ENCODE data around the gene ALG9.
"Not testable (repeated sequence)": the region's sequence is repeated elsewhere in the genome, so short reads cannot be mapped to it uniquely, and the experiment has no call there.

The ALG9 gene

GRCh38 chr11:111776398-111777093 lies 94.8 kb downstream of the ALG9 start:
- peaks cover 3% of the 10 kb centered on the region; the same call in 1 of the 2 replicates for H3K4me1 ChIP-seq (ENCODE audit: insufficient read depth, low read length)

GRCh38 chr11:111774955-111775710 lies 96.2 kb downstream of the ALG9 start:
- WGBS = 98% methylated on average over 6 of the region's 6 CpGs
- peaks cover 6% of the 10 kb centered on the region; the same call in 1 of the 2 replicates for H3K4me1 ChIP-seq (ENCODE audit: insufficient read depth, low read length)
- no peak overlapping the region for H3K9ac ChIP-seq (ENCODE audit: low read depth, low read length)
- H3K27ac ChIP-seq (ENCODE audit: low read depth, low read length) = no peak overlapping the region
- H3K4me3 ChIP-seq (ENCODE audit: low read length) = no peak overlapping the region
- H3K36me3 ChIP-seq (ENCODE audit: insufficient read depth, low read length) = no peaks in the 10 kb centered on the region
- no peaks in the 10 kb centered on the region for H3K27me3 ChIP-seq (ENCODE audit: insufficient read depth, low read length)
- H3K9me3 ChIP-seq (ENCODE audit: insufficient read depth, low read depth, low read length) = no peaks in the 10 kb centered on the region

More at GRCh38 chr11:111776398-111777093, 94.8 kb downstream of the ALG9 start:
- H3K9ac ChIP-seq (ENCODE audit: low read depth, low read length) = no peak overlapping the region
- no peaks in the 10 kb centered on the region for H3K36me3 ChIP-seq (ENCODE audit: insufficient read depth, low read length)
- WGBS = 92% methylated on average over 6 of the region's 6 CpGs
- H3K9me3 ChIP-seq (ENCODE audit: insufficient read depth, low read depth, low read length) = no peaks in the 10 kb centered on the region
- H3K27me3 ChIP-seq (ENCODE audit: insufficient read depth, low read length) = no peaks in the 10 kb centered on the region
- no peak overlapping the region for H3K27ac ChIP-seq (ENCODE audit: low read depth, low read length)
- H3K4me3 ChIP-seq (ENCODE audit: low read length) = no peak overlapping the region

GRCh38 chr11:111772535-111772934 lies 98.8 kb downstream of the ALG9 start:
- no peak overlapping the region for H3K9ac ChIP-seq (ENCODE audit: low read depth, low read length)
- no peak overlapping the region for H3K4me3 ChIP-seq (ENCODE audit: low read length)
- no peak overlapping the region for H3K27ac ChIP-seq (ENCODE audit: low read depth, low read length)
- H3K9me3 ChIP-seq (ENCODE audit: insufficient read depth, low read depth, low read length) = no peaks in the 10 kb centered on the region
- no peaks in the 10 kb centered on the region for H3K27me3 ChIP-seq (ENCODE audit: insufficient read depth, low read length)
- WGBS = 98% methylated on average over 1 of the region's 2 CpGs
- H3K4me1 ChIP-seq (ENCODE audit: insufficient read depth, low read length) = peaks cover 9% of the 10 kb centered on the region; the same call in 1 of the 2 replicates
- no peaks in the 10 kb centered on the region for H3K36me3 ChIP-seq (ENCODE audit: insufficient read depth, low read length)

GRCh38 chr11:111771205-111771604 lies 100.2 kb downstream of the ALG9 start:
- H3K9me3 ChIP-seq (ENCODE audit: insufficient read depth, low read depth, low read length); H3K9ac ChIP-seq (ENCODE audit: low read depth, low read length); H3K4me3 ChIP-seq (ENCODE audit: low read length); H3K36me3 ChIP-seq (ENCODE audit: insufficient read depth, low read length); H3K27me3 ChIP-seq (ENCODE audit: insufficient read depth, low read length); H3K27ac ChIP-seq (ENCODE audit: low read depth, low read length): not testable (repeated sequence)
- 48% methylated on average over 5 of the region's 5 CpGs for WGBS
- H3K4me1 ChIP-seq (ENCODE audit: insufficient read depth, low read length) = peaks cover 16% of the 10 kb centered on the region; the same call in 1 of the 2 replicates

DNA sequence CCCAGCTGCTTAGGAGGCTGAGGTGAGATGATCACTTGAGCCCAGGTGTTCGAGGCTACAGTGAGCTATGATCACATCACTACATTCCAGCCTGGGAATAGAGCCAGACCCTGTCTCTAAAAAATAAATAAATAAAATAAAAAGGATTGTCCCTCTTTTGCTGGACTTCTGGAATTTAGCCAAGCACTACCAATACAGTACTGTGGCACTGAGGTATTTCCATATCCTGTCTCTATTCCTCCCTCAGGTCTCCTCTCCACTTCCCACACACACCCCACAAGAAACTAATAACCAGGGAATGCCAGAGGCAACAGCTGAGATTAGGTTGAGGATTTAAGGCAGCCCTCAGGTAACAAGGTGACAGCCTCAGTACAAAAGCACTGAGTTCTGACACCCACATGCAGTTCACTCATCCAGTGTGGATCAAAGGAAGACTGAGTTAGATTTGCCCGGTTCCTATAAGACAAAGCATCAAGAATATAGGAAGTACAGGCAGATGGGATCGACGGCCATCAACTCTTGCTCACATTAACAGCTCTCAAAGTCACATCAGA lies 100.7 kb downstream of the ALG9 start:
- Histone ChIP-seq H3K36me3 (ENCODE audit: insufficient read depth, low read length) (no peaks in the 10 kb centered on the region), H3K4me3 (ENCODE audit: low read length) (no peak overlapping the region), H3K9me3 (ENCODE audit: insufficient read depth, low read depth, low read length) (no peaks in the 10 kb centered on the region), H3K27ac (ENCODE audit: low read depth, low read length) (no peak overlapping the region), H3K4me1 (ENCODE audit: insufficient read depth, low read length) (peaks cover 16% of the 10 kb centered on the region; the same call in 1 of the 2 replicates), H3K9ac (ENCODE audit: low read depth, low read length) (no peak overlapping the region), H3K27me3 (ENCODE audit: insufficient read depth, low read length) (no peaks in the 10 kb centered on the region)
- 84% methylated on average over 4 of the region's 4 CpGs for WGBS

DNA sequence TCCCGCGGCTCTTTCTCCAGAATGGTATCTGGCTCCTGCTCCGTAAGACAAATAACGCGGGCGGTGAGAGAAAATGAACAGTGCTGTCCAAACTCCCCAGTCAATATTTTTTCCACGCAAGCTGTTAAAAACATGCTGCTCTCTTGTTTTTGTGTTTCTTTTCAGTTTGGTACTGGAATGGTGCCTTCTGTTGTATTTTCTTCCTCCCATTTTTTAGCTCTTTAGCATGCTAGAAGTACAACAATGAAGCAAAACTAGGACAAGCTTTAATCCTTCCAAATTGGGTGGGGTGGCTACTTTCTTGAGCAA lies 104.6 kb downstream of the ALG9 start:
- no peaks in the 10 kb centered on the region for H3K27me3 ChIP-seq (ENCODE audit: insufficient read depth, low read length)
- H3K4me1 ChIP-seq (ENCODE audit: insufficient read depth, low read length) = peaks cover 25% of the 10 kb centered on the region
- H3K36me3 ChIP-seq (ENCODE audit: insufficient read depth, low read length) = peaks cover 30% of the 10 kb centered on the region
- no peaks in the 10 kb centered on the region for H3K9me3 ChIP-seq (ENCODE audit: insufficient read depth, low read depth, low read length)
- 11% methylated on average over 6 of the region's 7 CpGs for WGBS
- H3K27ac ChIP-seq (ENCODE audit: low read depth, low read length) = peak overlapping the region; percentile 79
- peak overlapping the region; percentile 91 for H3K9ac ChIP-seq (ENCODE audit: low read depth, low read length)
- peak overlapping the region; percentile 87 for H3K4me3 ChIP-seq (ENCODE audit: low read length)

GRCh38 chr11:111765984-111766833 lies 105.2 kb downstream of the ALG9 start, which contains the start of gene PPP2R1B:
Gene PPP2R1B, minus strand, starts transcription at chr11:111766389. Its CDS starts 28 bp downstream, at chr11:111766361.
- Histone ChIP-seq H3K9me3 (ENCODE audit: insufficient read depth, low read depth, low read length) (no peaks in the 10 kb centered on the region), H3K4me1 (ENCODE audit: insufficient read depth, low read length) (peaks cover 19% of the 10 kb centered on the region), H3K9ac (ENCODE audit: low read depth, low read length) (peak within 1 kb of the TSS; percentile 91), H3K27me3 (ENCODE audit: insufficient read depth, low read length) (no peaks in the 10 kb centered on the region), H3K27ac (ENCODE audit: low read depth, low read length) (peak within 1 kb of the TSS; percentile 79), H3K4me3 (ENCODE audit: low read length) (peak within 1 kb of the TSS; percentile 87), H3K36me3 (ENCODE audit: insufficient read depth, low read length) (peaks cover 36% of the 10 kb centered on the region)
- under 1% methylated on average over 61 of the region's 61 CpGs for WGBS

GRCh38 chr11:111765320-111765983 lies 105.9 kb downstream of the ALG9 start:
- H3K27ac ChIP-seq (ENCODE audit: low read depth, low read length) = peak overlapping the region; percentile 65; the same call in 1 of the 2 replicates

DNA sequence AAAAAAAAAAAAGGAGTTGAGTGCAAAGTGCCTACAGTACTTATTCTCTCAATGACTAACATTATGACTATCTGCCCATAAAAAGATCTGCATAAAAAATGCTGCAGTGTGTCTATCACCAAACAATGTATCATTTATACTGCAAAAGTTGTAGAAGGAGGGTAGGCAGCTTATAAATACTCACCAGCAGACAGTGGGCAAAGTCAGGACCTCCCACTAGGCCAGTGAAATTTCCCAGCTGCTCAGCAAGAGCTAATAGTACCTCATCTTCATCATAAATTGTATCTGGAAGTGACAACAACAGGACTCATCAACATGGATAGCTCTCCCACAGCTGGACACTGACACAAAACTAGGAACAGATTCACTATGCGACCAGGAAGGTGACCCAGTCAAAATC lies 106.8 kb downstream of the ALG9 start:
- Histone ChIP-seq H3K36me3 (ENCODE audit: insufficient read depth, low read length) (peaks cover 52% of the 10 kb centered on the region), H3K9me3 (ENCODE audit: insufficient read depth, low read depth, low read length) (no peaks in the 10 kb centered on the region), H3K27me3 (ENCODE audit: insufficient read depth, low read length) (no peaks in the 10 kb centered on the region), H3K4me1 (ENCODE audit: insufficient read depth, low read length) (peaks cover 19% of the 10 kb centered on the region), H3K4me3 (ENCODE audit: low read length) (peak overlapping the region; percentile 87), H3K27ac (ENCODE audit: low read depth, low read length) (no peak overlapping the region), H3K9ac (ENCODE audit: low read depth, low read length) (no peak overlapping the region)
- 79% methylated on average over 1 of the region's 1 CpG for WGBS

More at GRCh38 chr11:111765320-111765983, 105.9 kb downstream of the ALG9 start:
- H3K4me3 ChIP-seq (ENCODE audit: low read length) = peak overlapping the region; percentile 87
- 4% methylated on average over 28 of the region's 28 CpGs for WGBS
- peak overlapping the region; percentile 91 for H3K9ac ChIP-seq (ENCODE audit: low read depth, low read length)
- H3K36me3 ChIP-seq (ENCODE audit: insufficient read depth, low read length) = peaks cover 44% of the 10 kb centered on the region
- H3K4me1 ChIP-seq (ENCODE audit: insufficient read depth, low read length) = peaks cover 19% of the 10 kb centered on the region
- H3K27me3 ChIP-seq (ENCODE audit: insufficient read depth, low read length) = no peaks in the 10 kb centered on the region
- no peaks in the 10 kb centered on the region for H3K9me3 ChIP-seq (ENCODE audit: insufficient read depth, low read depth, low read length)

DNA sequence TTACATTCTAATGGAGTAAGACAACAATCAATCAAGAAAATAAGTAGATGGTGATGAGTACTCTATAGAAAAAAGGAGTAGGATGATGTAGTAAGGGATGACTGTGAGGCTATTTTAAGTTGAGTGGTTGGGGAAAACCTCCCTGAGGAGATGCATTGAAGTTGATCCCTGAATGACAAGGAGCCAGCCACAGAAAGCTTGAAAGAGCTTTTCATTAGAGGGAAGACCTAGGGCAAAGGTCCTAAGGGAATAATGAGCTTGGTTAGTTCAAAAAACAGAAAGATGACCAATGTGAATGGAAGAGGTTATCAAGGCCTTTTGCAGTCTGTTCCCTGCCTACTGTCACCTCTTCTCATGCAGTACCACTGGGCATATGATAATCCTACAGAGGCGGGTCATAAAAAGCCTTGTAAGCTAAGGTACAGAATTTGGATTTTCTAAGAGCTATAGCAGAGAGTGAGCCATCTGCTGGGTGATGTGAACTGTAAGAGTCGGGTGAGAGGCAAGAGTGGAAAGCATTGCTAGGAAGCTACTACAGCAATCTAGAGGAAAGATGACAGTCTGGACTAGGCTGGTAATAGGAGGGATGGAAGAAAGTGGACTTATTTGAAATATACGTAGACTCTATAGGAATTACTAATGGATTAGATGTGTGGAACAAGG lies 108.3 kb downstream of the ALG9 start:
- 79% methylated on average over 3 of the region's 3 CpGs for WGBS
- no peaks in the 10 kb centered on the region for H3K9me3 ChIP-seq (ENCODE audit: insufficient read depth, low read depth, low read length)

More for the DNA sequence above, 108.3 kb downstream of the ALG9 start:
- Histone ChIP-seq H3K27me3 (ENCODE audit: insufficient read depth, low read length) (no peaks in the 10 kb centered on the region), H3K9ac (ENCODE audit: low read depth, low read length) (no peak overlapping the region), H3K4me1 (ENCODE audit: insufficient read depth, low read length) (peaks cover 19% of the 10 kb centered on the region), H3K36me3 (ENCODE audit: insufficient read depth, low read length) (peaks cover 67% of the 10 kb centered on the region), H3K27ac (ENCODE audit: low read depth, low read length) (peak overlapping the region; percentile 57; the same call in 1 of the 2 replicates), H3K4me3 (ENCODE audit: low read length) (no peak overlapping the region)
